Hepatocyte (in vitro differentiated cells): ENCODE measurements around the gene TMPRSS6. TPM values are rescaled to one million over a fixed set of nuclear protein-coding genes. Genes with fewer than 3 reads are reported as not detected.

Experiments
- DNase-seq: peaks from one replicate; pipeline ENCODE4 v3.0.0-alpha.2; 2016; ENCODE audit warnings: low spot score
- H2AFZ ChIP-seq: fragments of 200-600 bp; sonication (generic); 2 replicates; pipeline ENCODE4 v1.6.0; 2016; ENCODE audit warnings: antibody characterized with exemption, mild to moderate bottlenecking
- H3K27ac ChIP-seq: fragments of 200-600 bp; sonication (generic); 2 replicates; pipeline ENCODE4 v1.5.1; 2016; ENCODE audit warnings: mild to moderate bottlenecking
- H3K27me3 ChIP-seq: fragments of 200-600 bp; sonication (generic); 2 replicates; pipeline ENCODE4 v1.6.1; 2016
- H3K36me3 ChIP-seq: fragments of 200-600 bp; sonication (generic); replicated peaks from 2 replicates; pipeline ENCODE4 v1.5.1; 2016; ENCODE audit warnings: low read depth; ENCODE audit not compliant: insufficient read depth
- H3K4me1 ChIP-seq: fragments of 200-600 bp; sonication (generic); 2 replicates; pipeline ENCODE4 v1.5.1; 2016; ENCODE audit warnings: mild to moderate bottlenecking, moderate library complexity; ENCODE audit not compliant: insufficient read depth
- H3K4me2 ChIP-seq: fragments of 200-600 bp; sonication (generic); 2 replicates; pipeline ENCODE4 v1.6.0; 2016
- H3K4me3 ChIP-seq: fragments of 200-600 bp; sonication (generic); 2 replicates; pipeline ENCODE4 v1.5.1; 2016; ENCODE audit warnings: mild to moderate bottlenecking
- H3K79me2 ChIP-seq: fragments of 200-600 bp; sonication (generic); 2 replicates; pipeline ENCODE4 v1.6.0; 2017; ENCODE audit warnings: mild to moderate bottlenecking
- H3K9me2 ChIP-seq: fragments of 200-600 bp; sonication (generic); replicated peaks from 2 replicates; pipeline ENCODE4 v1.6.0; 2017; ENCODE audit warnings: mild to moderate bottlenecking; ENCODE audit not compliant: insufficient read depth
- H3K9me3 ChIP-seq: fragments of 200-600 bp; sonication (generic); 2 replicates; pipeline ENCODE4 v1.5.1; 2016; ENCODE audit warnings: low read depth, mild to moderate bottlenecking
- H4K20me1 ChIP-seq: fragments of 200-600 bp; sonication (generic); 2 replicates; pipeline ENCODE4 v1.6.0; 2016; ENCODE audit warnings: mild to moderate bottlenecking; ENCODE audit not compliant: insufficient read depth, poor library complexity, severe bottlenecking
- CTCF ChIP-seq: fragments of 200-600 bp; sonication (generic); IDR thresholded peaks from 2 replicates; pipeline ENCODE4 v1.5.1; 2016; ENCODE audit warnings: antibody characterized with exemption, mild to moderate bottlenecking; ENCODE audit not compliant: poor library complexity
- EZH2 ChIP-seq: fragments of 200-600 bp; sonication (generic); IDR thresholded peaks from 2 replicates; pipeline ENCODE4 v1.6.1; 2016; ENCODE audit warnings: antibody characterized with exemption, mild to moderate bottlenecking, borderline replicate concordance
- EZH2phosphoT487 ChIP-seq: fragments of 200-600 bp; sonication (generic); IDR thresholded peaks from one replicate; pipeline ENCODE4 v1.6.1; 2018; ENCODE audit warnings: antibody characterized with exemption, mild to moderate bottlenecking, low read depth, moderate library complexity; ENCODE audit not compliant: unreplicated experiment, severe bottlenecking
- WGBS: methylation state at CpG from one replicate; pipeline ENCODE4 v1.1.6; 2016; ENCODE audit warnings: low lambda C conversion rate; ENCODE audit errors: missing lambda C conversion rate; 5-methylcytosine and 5-hydroxymethylcytosine counted together
- polyA plus RNA-seq: library from polyadenylated mRNA; unstranded; fragments of >200 nt; fragmentation: Nextera tagmentation; extraction: Ambion mirVana; gene quantifications from 2 replicates; pipeline ENCODE4 v1.2.1, GENCODE V29; 2016
- total RNA-seq: library from RNA; depleted of rRNA; stranded (reverse); fragments of >200 nt; gene quantifications from 2 replicates; pipeline ENCODE4 v1.2.3, GENCODE V29; 2014

TMPRSS6 gene
- total and polyA plus RNA-seq, 2 experiments from 2014 or later, result 34.4 to 49.8 TPM

GRCh38 chr22:37053310-37054055 is 56.0 kb downstream of the TMPRSS6 start:
- H3K27ac ChIP-seq, result no peak overlapping the region
- no peak for DNase-seq
- H2AFZ ChIP-seq, result no peak overlapping the region
- no peaks in the 10 kb centered on the region for H4K20me1 ChIP-seq
- H3K4me2 ChIP-seq, result no peak overlapping the region
- no peak overlapping the region for H3K4me3 ChIP-seq
- no peaks in the 10 kb centered on the region for H3K36me3 ChIP-seq
- no peaks in the 10 kb centered on the region for H3K79me2 ChIP-seq
- TF ChIP-seq EZH2phosphoT487 (no peak), CTCF (no peak), EZH2 (no peak)
- no peaks in the 10 kb centered on the region for H3K9me2 ChIP-seq
- no peaks in the 10 kb centered on the region for H3K27me3 ChIP-seq
- WGBS, result 93% methylated on average over 16 of the region's 16 CpGs
- peaks cover 5% of the 10 kb centered on the region for H3K4me1 ChIP-seq
- H3K9me3 ChIP-seq, result no peaks in the 10 kb centered on the region

- H3K4me3 ChIP-seq, result peak overlapping the region; percentile 93
- peak overlapping the region; percentile 92 for H2AFZ ChIP-seq
- H4K20me1 ChIP-seq, result no peaks in the 10 kb centered on the region
- H3K27ac ChIP-seq, result no peak overlapping the region
- TF ChIP-seq EZH2 (no peak), EZH2phosphoT487 (no peak), CTCF (no peak)
- DNase-seq, result no peak
- H3K4me1 ChIP-seq, result peaks cover 5% of the 10 kb centered on the region
- no peaks in the 10 kb centered on the region for H3K9me3 ChIP-seq
- no peaks in the 10 kb centered on the region for H3K79me2 ChIP-seq
- no peaks in the 10 kb centered on the region for H3K27me3 ChIP-seq
- H3K9me2 ChIP-seq, result no peaks in the 10 kb centered on the region
- 88% methylated on average over 25 of the region's 25 CpGs for WGBS
- H3K36me3 ChIP-seq, result no peaks in the 10 kb centered on the region
- peak overlapping the region; percentile 93 for H3K4me2 ChIP-seq
Observed at GRCh38 chr22:37052386-37053309, 56.9 kb downstream of the TMPRSS6 start.

- no peaks in the 10 kb centered on the region for H3K27me3 ChIP-seq
- no peaks in the 10 kb centered on the region for H3K9me2 ChIP-seq
- no peak within 1 kb of the TSS for H3K27ac ChIP-seq
- TF ChIP-seq EZH2phosphoT487 (no peak), EZH2 (no peak), CTCF (no peak)
- no peaks in the 10 kb centered on the region for H3K9me3 ChIP-seq
- H3K4me2 ChIP-seq, result peak within 1 kb of the TSS; percentile 93
- H3K79me2 ChIP-seq, result no peaks in the 10 kb centered on the region
- H3K4me3 ChIP-seq, result peak within 1 kb of the TSS; percentile 93
- peak within 1 kb of the TSS; percentile 92 for H2AFZ ChIP-seq
- peak; percentile 85 for DNase-seq
- no peaks in the 10 kb centered on the region for H4K20me1 ChIP-seq
- peaks cover 5% of the 10 kb centered on the region for H3K4me1 ChIP-seq
- H3K36me3 ChIP-seq, result no peaks in the 10 kb centered on the region
- WGBS, result 17% methylated on average over 25 of the region's 89 CpGs
Observed at GRCh38 chr22:37051391-37052385, 57.8 kb downstream of the TMPRSS6 start, which contains the start of gene KCTD17. Gene KCTD17 (plus strand): TSS chr22:37051742. CDS start chr22:37051761, 19 bp downstream.
